ENCODE results near the gene GMNN. TPM values are rescaled to one million over a fixed set of nuclear protein-coding genes. Genes with fewer than 3 reads are reported as not detected.

The GMNN gene
- total RNA-seq, 1 experiment from 2014 or later, result 98.5 TPM

DNA sequence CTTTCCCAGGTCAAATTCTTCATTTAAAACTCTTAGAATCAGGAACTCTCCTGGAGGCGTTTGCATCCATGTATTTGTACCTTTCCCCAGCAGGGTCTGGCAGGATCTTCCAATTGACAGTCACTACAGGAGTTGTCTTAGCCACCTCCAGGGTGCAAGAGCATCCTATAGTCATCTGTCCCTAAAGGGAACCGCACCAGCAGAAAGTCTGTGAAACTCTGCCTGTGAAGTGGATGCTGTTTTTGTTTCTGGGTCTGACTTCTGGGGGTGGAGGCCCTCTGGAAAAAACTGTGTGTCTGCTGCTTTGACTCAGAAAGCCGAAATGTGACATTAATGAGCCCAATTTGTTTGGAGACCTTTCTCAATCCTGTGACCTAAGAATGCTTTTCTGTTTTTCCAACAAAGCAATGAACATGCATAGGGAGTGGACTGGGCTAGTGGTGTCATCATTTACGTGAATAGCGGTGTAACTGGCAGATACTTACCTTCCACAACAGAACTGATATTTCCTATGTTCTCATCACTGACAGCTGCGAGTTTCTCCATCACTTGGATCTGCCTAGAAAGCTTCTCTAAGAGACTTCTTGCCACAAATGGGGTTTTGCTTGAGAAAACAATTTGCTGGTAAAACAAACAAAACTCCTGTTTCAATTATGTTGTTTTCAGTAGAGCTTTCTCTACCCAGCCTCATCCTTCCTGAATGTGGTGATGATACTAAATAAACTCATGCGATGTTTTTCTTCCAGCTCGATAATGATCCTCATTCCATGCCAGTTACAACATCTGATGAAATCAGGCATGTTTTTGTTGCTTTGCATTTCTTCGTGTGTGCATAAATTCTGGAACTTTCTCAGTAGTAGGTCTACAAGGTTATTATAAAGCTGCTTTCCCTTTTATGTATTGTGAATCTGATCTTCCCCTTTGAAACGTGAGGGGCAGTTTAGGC, 57.3 kb downstream of the GMNN start:
- ChIA-PET POLR2A (no interaction called here), CTCF (interaction anchor here (0.9 to 1.6 kb wide), 2 partner anchors 160 to 186 kb away, joined by 3 read pairs; no protein-coding TSS in a partner anchor)
- no peak for DNase-seq (ENCODE audit: low spot score)

More for the DNA sequence above, 57.3 kb downstream of the GMNN start:
- Mint-ChIP-seq H3K36me3 (no peaks in the 10 kb centered on the region), H3K27me3 (ENCODE audit: low read depth) (no peaks in the 10 kb centered on the region), H3K4me3 (no peak overlapping the region), H3K9me3 (no peaks in the 10 kb centered on the region), H3K4me1 (peaks cover 19% of the 10 kb centered on the region), H3K27ac (no peak overlapping the region)
- ATAC-seq, result no peak
- TF ChIP-seq MXD4 (CRISPR knock-in tag; IDR thresholded peaks at IDR 0.05; ENCODE audit: borderline replicate concordance) (no peak), NFYB (CRISPR knock-in tag; conservative IDR thresholded peaks at IDR 0.05; ENCODE audit: low read depth) (no peak), NR1H2 (CRISPR knock-in tag; IDR thresholded peaks at IDR 0.05) (no peak), ZNF263 (CRISPR knock-in tag; IDR thresholded peaks at IDR 0.05; ENCODE audit: low read depth) (no peak), FOXP1 (CRISPR knock-in tag; IDR thresholded peaks at IDR 0.05; ENCODE audit: borderline replicate concordance) (no peak), MYBL2 (CRISPR knock-in tag; IDR thresholded peaks at IDR 0.05) (no peak), ELF4 (CRISPR knock-in tag; IDR thresholded peaks at IDR 0.05; ENCODE audit: low read depth) (no peak), CBFB (CRISPR knock-in tag; IDR thresholded peaks at IDR 0.05; ENCODE audit: low read depth) (no peak), CREM (CRISPR knock-in tag; IDR thresholded peaks at IDR 0.05) (no peak)
- TF ChIP-seq, protein P1, sequence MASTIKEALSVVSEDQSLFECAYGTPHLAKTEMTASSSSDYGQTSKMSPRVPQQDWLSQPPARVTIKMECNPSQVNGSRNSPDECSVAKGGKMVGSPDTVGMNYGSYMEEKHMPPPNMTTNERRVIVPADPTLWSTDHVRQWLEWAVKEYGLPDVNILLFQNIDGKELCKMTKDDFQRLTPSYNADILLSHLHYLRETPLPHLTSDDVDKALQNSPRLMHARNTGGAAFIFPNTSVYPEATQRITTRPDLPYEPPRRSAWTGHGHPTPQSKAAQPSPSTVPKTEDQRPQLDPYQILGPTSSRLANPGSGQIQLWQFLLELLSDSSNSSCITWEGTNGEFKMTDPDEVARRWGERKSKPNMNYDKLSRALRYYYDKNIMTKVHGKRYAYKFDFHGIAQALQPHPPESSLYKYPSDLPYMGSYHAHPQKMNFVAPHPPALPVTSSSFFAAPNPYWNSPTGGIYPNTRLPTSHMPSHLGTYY (CRISPR knock-in tag; IDR thresholded peaks at IDR 0.05), result no peak
- TF ChIP-seq, protein P2, sequence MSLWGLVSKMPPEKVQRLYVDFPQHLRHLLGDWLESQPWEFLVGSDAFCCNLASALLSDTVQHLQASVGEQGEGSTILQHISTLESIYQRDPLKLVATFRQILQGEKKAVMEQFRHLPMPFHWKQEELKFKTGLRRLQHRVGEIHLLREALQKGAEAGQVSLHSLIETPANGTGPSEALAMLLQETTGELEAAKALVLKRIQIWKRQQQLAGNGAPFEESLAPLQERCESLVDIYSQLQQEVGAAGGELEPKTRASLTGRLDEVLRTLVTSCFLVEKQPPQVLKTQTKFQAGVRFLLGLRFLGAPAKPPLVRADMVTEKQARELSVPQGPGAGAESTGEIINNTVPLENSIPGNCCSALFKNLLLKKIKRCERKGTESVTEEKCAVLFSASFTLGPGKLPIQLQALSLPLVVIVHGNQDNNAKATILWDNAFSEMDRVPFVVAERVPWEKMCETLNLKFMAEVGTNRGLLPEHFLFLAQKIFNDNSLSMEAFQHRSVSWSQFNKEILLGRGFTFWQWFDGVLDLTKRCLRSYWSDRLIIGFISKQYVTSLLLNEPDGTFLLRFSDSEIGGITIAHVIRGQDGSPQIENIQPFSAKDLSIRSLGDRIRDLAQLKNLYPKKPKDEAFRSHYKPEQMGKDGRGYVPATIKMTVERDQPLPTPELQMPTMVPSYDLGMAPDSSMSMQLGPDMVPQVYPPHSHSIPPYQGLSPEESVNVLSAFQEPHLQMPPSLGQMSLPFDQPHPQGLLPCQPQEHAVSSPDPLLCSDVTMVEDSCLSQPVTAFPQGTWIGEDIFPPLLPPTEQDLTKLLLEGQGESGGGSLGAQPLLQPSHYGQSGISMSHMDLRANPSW (CRISPR knock-in tag; conservative IDR thresholded peaks at IDR 0.05; ENCODE audit: low read depth), result no peak
- TF ChIP-seq, protein P3, sequence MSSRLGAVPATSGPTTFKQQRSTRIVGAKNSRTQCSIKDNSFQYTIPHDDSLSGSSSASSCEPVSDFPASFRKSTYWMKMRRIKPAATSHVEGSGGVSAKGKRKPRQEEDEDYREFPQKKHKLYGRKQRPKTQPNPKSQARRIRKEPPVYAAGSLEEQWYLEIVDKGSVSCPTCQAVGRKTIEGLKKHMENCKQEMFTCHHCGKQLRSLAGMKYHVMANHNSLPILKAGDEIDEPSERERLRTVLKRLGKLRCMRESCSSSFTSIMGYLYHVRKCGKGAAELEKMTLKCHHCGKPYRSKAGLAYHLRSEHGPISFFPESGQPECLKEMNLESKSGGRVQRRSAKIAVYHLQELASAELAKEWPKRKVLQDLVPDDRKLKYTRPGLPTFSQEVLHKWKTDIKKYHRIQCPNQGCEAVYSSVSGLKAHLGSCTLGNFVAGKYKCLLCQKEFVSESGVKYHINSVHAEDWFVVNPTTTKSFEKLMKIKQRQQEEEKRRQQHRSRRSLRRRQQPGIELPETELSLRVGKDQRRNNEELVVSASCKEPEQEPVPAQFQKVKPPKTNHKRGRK (CRISPR knock-in tag; IDR thresholded peaks at IDR 0.05; ENCODE audit: borderline replicate concordance), result no peak
- TF ChIP-seq, protein P4, sequence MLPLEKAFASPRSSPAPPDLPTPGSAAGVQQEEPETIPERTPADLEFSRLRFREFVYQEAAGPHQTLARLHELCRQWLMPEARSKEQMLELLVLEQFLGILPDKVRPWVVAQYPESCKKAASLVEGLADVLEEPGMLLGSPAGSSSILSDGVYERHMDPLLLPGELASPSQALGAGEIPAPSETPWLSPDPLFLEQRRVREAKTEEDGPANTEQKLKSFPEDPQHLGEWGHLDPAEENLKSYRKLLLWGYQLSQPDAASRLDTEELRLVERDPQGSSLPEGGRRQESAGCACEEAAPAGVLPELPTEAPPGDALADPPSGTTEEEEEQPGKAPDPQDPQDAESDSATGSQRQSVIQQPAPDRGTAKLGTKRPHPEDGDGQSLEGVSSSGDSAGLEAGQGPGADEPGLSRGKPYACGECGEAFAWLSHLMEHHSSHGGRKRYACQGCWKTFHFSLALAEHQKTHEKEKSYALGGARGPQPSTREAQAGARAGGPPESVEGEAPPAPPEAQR (CRISPR knock-in tag; IDR thresholded peaks at IDR 0.05), result no peak
- TF ChIP-seq, protein P5, sequence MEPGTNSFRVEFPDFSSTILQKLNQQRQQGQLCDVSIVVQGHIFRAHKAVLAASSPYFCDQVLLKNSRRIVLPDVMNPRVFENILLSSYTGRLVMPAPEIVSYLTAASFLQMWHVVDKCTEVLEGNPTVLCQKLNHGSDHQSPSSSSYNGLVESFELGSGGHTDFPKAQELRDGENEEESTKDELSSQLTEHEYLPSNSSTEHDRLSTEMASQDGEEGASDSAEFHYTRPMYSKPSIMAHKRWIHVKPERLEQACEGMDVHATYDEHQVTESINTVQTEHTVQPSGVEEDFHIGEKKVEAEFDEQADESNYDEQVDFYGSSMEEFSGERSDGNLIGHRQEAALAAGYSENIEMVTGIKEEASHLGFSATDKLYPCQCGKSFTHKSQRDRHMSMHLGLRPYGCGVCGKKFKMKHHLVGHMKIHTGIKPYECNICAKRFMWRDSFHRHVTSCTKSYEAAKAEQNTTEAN (CRISPR knock-in tag; IDR thresholded peaks at IDR 0.05), result no peak
- TF ChIP-seq, protein P6, sequence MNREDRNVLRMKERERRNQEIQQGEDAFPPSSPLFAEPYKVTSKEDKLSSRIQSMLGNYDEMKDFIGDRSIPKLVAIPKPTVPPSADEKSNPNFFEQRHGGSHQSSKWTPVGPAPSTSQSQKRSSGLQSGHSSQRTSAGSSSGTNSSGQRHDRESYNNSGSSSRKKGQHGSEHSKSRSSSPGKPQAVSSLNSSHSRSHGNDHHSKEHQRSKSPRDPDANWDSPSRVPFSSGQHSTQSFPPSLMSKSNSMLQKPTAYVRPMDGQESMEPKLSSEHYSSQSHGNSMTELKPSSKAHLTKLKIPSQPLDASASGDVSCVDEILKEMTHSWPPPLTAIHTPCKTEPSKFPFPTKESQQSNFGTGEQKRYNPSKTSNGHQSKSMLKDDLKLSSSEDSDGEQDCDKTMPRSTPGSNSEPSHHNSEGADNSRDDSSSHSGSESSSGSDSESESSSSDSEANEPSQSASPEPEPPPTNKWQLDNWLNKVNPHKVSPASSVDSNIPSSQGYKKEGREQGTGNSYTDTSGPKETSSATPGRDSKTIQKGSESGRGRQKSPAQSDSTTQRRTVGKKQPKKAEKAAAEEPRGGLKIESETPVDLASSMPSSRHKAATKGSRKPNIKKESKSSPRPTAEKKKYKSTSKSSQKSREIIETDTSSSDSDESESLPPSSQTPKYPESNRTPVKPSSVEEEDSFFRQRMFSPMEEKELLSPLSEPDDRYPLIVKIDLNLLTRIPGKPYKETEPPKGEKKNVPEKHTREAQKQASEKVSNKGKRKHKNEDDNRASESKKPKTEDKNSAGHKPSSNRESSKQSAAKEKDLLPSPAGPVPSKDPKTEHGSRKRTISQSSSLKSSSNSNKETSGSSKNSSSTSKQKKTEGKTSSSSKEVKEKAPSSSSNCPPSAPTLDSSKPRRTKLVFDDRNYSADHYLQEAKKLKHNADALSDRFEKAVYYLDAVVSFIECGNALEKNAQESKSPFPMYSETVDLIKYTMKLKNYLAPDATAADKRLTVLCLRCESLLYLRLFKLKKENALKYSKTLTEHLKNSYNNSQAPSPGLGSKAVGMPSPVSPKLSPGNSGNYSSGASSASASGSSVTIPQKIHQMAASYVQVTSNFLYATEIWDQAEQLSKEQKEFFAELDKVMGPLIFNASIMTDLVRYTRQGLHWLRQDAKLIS (CRISPR knock-in tag; IDR thresholded peaks at IDR 0.05; ENCODE audit: borderline replicate concordance), result no peak
